ENCODE data around the gene SCP2.

The SCP2 gene

GRCh38 chr1:52916241-52916975 lies 10.7 kb upstream of the SCP2 start:
- H3K27ac ChIP-seq, result no peak overlapping the region
- TF ChIP-seq CTCF (IDR thresholded peaks at IDR 0.05) (no peak), ZFX (IDR thresholded peaks at IDR 0.05; ENCODE audit: borderline replicate concordance) (no peak)

- no peak overlapping the region for H3K27ac ChIP-seq
- no peak for TF ChIP-seq ZFX (IDR thresholded peaks at IDR 0.05; ENCODE audit: borderline replicate concordance)
- no peak for TF ChIP-seq CTCF (IDR thresholded peaks at IDR 0.05)
These were observed 9.9 kb upstream of the SCP2 start for GRCh38 chr1:52917156-52917555.

GRCh38 chr1:52917581-52917980 lies 9.5 kb upstream of the SCP2 start:
- H3K27ac ChIP-seq, result no peak overlapping the region
- TF ChIP-seq ZFX (IDR thresholded peaks at IDR 0.05; ENCODE audit: borderline replicate concordance) (no peak), CTCF (IDR thresholded peaks at IDR 0.05) (no peak)

GRCh38 chr1:52918201-52918600 lies 8.9 kb upstream of the SCP2 start:
- TF ChIP-seq ZFX (IDR thresholded peaks at IDR 0.05; ENCODE audit: borderline replicate concordance) (no peak), CTCF (IDR thresholded peaks at IDR 0.05) (no peak)
- H3K27ac ChIP-seq, result no peak overlapping the region

- H3K27ac ChIP-seq, result no peak overlapping the region
- TF ChIP-seq CTCF (IDR thresholded peaks at IDR 0.05) (no peak), ZFX (IDR thresholded peaks at IDR 0.05; ENCODE audit: borderline replicate concordance) (no peak)
These were observed 7.9 kb upstream of the SCP2 start for GRCh38 chr1:52919051-52919722.

GRCh38 chr1:52919723-52920483 lies 7.2 kb upstream of the SCP2 start:
- no peak overlapping the region for H3K27ac ChIP-seq
- TF ChIP-seq CTCF (IDR thresholded peaks at IDR 0.05) (no peak), ZFX (IDR thresholded peaks at IDR 0.05; ENCODE audit: borderline replicate concordance) (no peak)

All from 22Rv1 (cell line).